SK-N-SH treated with all-trans-retinoic acid at 6 μM for 48 hours (cell line): ENCODE results near the gene BCAR3.

Experiments used
- ATAC-seq: fragments of 200-7000 bp; cut with Tn5 transposase; 3 replicates; pipeline ENCODE4 v1.9.1; 2020; ENCODE audit warnings: mild to moderate bottlenecking, moderate library complexity
- ARNTL ChIP-seq: fragments of 450-650 bp; formaldehyde crosslinking; IDR thresholded peaks from 2 replicates; pipeline ENCODE4 v1.5.0; 2020; ENCODE audit warnings: low read depth, mild to moderate bottlenecking, moderate library complexity, borderline replicate concordance
- BACH2 ChIP-seq: fragments of 250-450 bp; sonication (Bioruptor Pico); IDR thresholded peaks from 2 replicates; pipeline ENCODE4 v1.9.0; 2021; ENCODE audit warnings: mild to moderate bottlenecking, borderline replicate concordance
- CREB5 ChIP-seq: fragments of 250-450 bp; sonication (Bioruptor Pico); IDR thresholded peaks from 2 replicates; pipeline ENCODE4 v1.5.1; 2020; ENCODE audit warnings: low read depth, mild to moderate bottlenecking, moderate library complexity
- CSDC2 ChIP-seq: fragments of 250-450 bp; sonication (Bioruptor Pico); IDR thresholded peaks from 2 replicates; pipeline ENCODE4 v1.5.0; 2020; ENCODE audit warnings: mild to moderate bottlenecking, moderate library complexity
- CSRNP3 ChIP-seq: fragments of 250-450 bp; sonication (Bioruptor Pico); IDR thresholded peaks from 2 replicates; pipeline ENCODE4 v1.5.1; 2021; ENCODE audit warnings: mild to moderate bottlenecking, moderate library complexity
- ESRRG ChIP-seq: fragments of 250-450 bp; sonication (Bioruptor Pico); IDR thresholded peaks from 2 replicates; pipeline ENCODE4 v1.6.1; 2021; ENCODE audit warnings: mild to moderate bottlenecking
- GLIS3 ChIP-seq: fragments of 250-450 bp; sonication (Bioruptor Pico); IDR thresholded peaks from 2 replicates; pipeline ENCODE4 v1.5.0; 2020; ENCODE audit warnings: mild to moderate bottlenecking, moderate library complexity
- ISL1 ChIP-seq: fragments of 250-450 bp; sonication (Bioruptor Pico); IDR thresholded peaks from 2 replicates; pipeline ENCODE4 v2.1.2; 2022; ENCODE audit warnings: mild to moderate bottlenecking, moderate library complexity
- OSR1 ChIP-seq: fragments of 250-450 bp; sonication (Bioruptor Pico); IDR thresholded peaks from 2 replicates; pipeline ENCODE4 v1.8.0; 2022; ENCODE audit warnings: moderate library complexity, mild to moderate bottlenecking, inconsistent platforms
- POU6F1 ChIP-seq: fragments of 250-450 bp; sonication (Bioruptor Pico); IDR thresholded peaks from 2 replicates; pipeline ENCODE4 v1.8.0; 2021; ENCODE audit warnings: low read depth, mild to moderate bottlenecking, moderate library complexity, borderline replicate concordance
- PPARA ChIP-seq: fragments of 250-450 bp; sonication (Bioruptor Pico); IDR thresholded peaks from 2 replicates; pipeline ENCODE4 v1.5.0; 2020; ENCODE audit warnings: mild to moderate bottlenecking, borderline replicate concordance
- RARB ChIP-seq: fragments of 250-450 bp; sonication (Bioruptor Pico); IDR thresholded peaks from 2 replicates; pipeline ENCODE4 v1.8.0; 2021; ENCODE audit warnings: mild to moderate bottlenecking, moderate library complexity
- SNAI2 ChIP-seq: fragments of 250-450 bp; sonication (Bioruptor Pico); IDR thresholded peaks from 2 replicates; pipeline ENCODE4 v1.5.0; 2020; ENCODE audit warnings: mild to moderate bottlenecking, moderate library complexity
- TCF4 ChIP-seq: fragments of 250-450 bp; sonication (Bioruptor Pico); IDR thresholded peaks from 2 replicates; pipeline ENCODE4 v1.8.0; 2021; ENCODE audit warnings: mild to moderate bottlenecking, moderate library complexity, borderline replicate concordance
- TOX ChIP-seq: fragments of 250-450 bp; sonication (Bioruptor Pico); IDR thresholded peaks from 2 replicates; pipeline ENCODE4 v1.8.0; 2021; ENCODE audit warnings: mild to moderate bottlenecking, moderate library complexity, borderline replicate concordance
- TSHZ2 ChIP-seq: fragments of 250-450 bp; sonication (Bioruptor Pico); IDR thresholded peaks from 2 replicates; pipeline ENCODE4 v1.5.0; 2020; ENCODE audit warnings: mild to moderate bottlenecking, moderate library complexity
- ZC3H10 ChIP-seq: fragments of 250-450 bp; sonication (Bioruptor Pico); IDR thresholded peaks from 2 replicates; pipeline ENCODE4 v1.5.1; 2021; ENCODE audit warnings: mild to moderate bottlenecking, moderate library complexity
- ZFP3 ChIP-seq: fragments of 250-450 bp; sonication (Bioruptor Pico); IDR thresholded peaks from 2 replicates; pipeline ENCODE4 v1.5.0; 2020; ENCODE audit warnings: mild to moderate bottlenecking, moderate library complexity
- ZFP30 ChIP-seq: fragments of 450-650 bp; formaldehyde crosslinking; IDR thresholded peaks from 2 replicates; pipeline ENCODE4 v1.5.0; 2022; ENCODE audit warnings: mild to moderate bottlenecking, moderate library complexity
- ZNF565 ChIP-seq: fragments of 450-650 bp; formaldehyde crosslinking; conservative IDR thresholded peaks from 2 replicates; pipeline ENCODE4 v1.5.0; 2020; ENCODE audit warnings: low read depth, mild to moderate bottlenecking, moderate library complexity
- ZNF70 ChIP-seq: fragments of 450-650 bp; formaldehyde crosslinking; IDR thresholded peaks from 2 replicates; pipeline ENCODE4 v1.5.0; 2020; ENCODE audit warnings: mild to moderate bottlenecking, moderate library complexity
- ZNF8 ChIP-seq: fragments of 450-650 bp; formaldehyde crosslinking; IDR thresholded peaks from 2 replicates; pipeline ENCODE4 v1.5.0; 2020; ENCODE audit warnings: mild to moderate bottlenecking, moderate library complexity

BCAR3 gene

GRCh38 chr1:93616996-93617669 is 64.5 kb downstream of the BCAR3 start:
- TF ChIP-seq POU6F1 = no peak
- TF ChIP-seq CSDC2 (CRISPR knock-in tag) = no peak
- no peak for TF ChIP-seq RARB (CRISPR knock-in tag)
- TF ChIP-seq ZFP3 (CRISPR knock-in tag) = no peak
- no peak for TF ChIP-seq ZNF565 (CRISPR knock-in tag)
- no peak for TF ChIP-seq TSHZ2 (CRISPR knock-in tag)
- TF ChIP-seq ARNTL = no peak
- no peak for TF ChIP-seq ZC3H10
- no peak for TF ChIP-seq ZFP30 (CRISPR knock-in tag)
- no peak for TF ChIP-seq ISL1 (CRISPR knock-in tag)
- TF ChIP-seq CSRNP3 (CRISPR knock-in tag) = no peak
- no peak for TF ChIP-seq ZNF70 (CRISPR knock-in tag)
- TF ChIP-seq BACH2 (CRISPR knock-in tag) = no peak
- no peak for TF ChIP-seq TCF4 (CRISPR knock-in tag)
- TF ChIP-seq PPARA (CRISPR knock-in tag) = no peak
- TF ChIP-seq GLIS3 (CRISPR knock-in tag) = no peak
- peak; percentile 40 for ATAC-seq

- TF ChIP-seq ZFP30 (CRISPR knock-in tag) (no peak), BACH2 (CRISPR knock-in tag) (no peak), SNAI2 (no peak), ZNF70 (CRISPR knock-in tag) (no peak), ZNF8 (CRISPR knock-in tag) (no peak), ARNTL (no peak), ISL1 (CRISPR knock-in tag) (no peak), TOX (CRISPR knock-in tag) (no peak), CSRNP3 (CRISPR knock-in tag) (no peak), ZFP3 (CRISPR knock-in tag) (no peak), POU6F1 (no peak), OSR1 (CRISPR knock-in tag) (no peak), ESRRG (CRISPR knock-in tag) (no peak), CREB5 (CRISPR knock-in tag) (no peak)
- ATAC-seq = peak; percentile 5; the same call in 2 of the 3 replicates
Measured at GRCh38 chr1:93616221-93616995, 65.2 kb downstream of the BCAR3 start.
